HL-60/S4 treated with retinoic acid at 250 ng/mL for 4 days and 3 days (cell line): ENCODE measurements around the gene CXADR.

Experiments
- in situ Hi-C: fragments of 300-500 bp; cut with MboI; formaldehyde crosslinking; loops from 2 replicates; pipeline ENCODE4 v1.7.0; 2022; ENCODE audit warnings: low sequenced_read_pairs

Gene CXADR

GRCh38 chr21:17539323-17539722 lies 26.5 kb downstream of the CXADR start:
- in situ Hi-C loops = no loop called here

GRCh38 chr21:17539743-17540341 lies 27.0 kb downstream of the CXADR start:
- in situ Hi-C loops = no loop called here

- in situ Hi-C loops = no loop called here
These were observed 27.7 kb downstream of the CXADR start for GRCh38 chr21:17540530-17540929.

DNA sequence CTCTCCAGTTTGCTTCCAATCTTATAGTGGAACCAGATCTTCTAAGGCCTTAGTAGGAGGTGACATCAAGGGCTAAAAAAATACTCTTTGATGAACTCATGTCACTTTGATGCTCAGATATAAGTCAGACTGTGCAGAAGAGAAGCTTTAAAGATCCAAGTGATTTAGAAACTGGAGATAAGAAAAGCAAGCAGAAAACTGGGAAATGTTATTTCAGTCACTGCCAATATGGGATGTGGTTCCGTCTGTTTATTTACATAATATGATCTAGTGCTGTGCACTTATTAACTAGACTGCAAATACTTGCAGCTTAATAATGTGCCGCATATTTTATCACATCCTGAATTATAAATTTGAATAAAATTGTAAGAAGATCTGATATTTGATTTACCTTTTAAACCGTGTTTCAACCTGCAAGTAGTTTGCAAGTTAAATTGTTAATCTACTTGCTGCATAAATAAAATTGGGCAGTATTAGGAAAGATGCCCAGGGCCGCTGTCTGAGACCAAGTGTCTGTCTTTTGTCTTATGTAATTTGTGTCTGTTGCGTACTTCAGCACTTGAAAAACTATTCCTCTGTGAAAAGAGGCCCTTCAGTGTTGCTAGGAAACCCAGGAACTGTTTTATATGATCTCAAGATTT lies 29.6 kb downstream of the CXADR start:
- in situ Hi-C loops = no loop called here

- in situ Hi-C loops = no loop called here
These were observed 32.2 kb downstream of the CXADR start for GRCh38 chr21:17545007-17545406.

DNA sequence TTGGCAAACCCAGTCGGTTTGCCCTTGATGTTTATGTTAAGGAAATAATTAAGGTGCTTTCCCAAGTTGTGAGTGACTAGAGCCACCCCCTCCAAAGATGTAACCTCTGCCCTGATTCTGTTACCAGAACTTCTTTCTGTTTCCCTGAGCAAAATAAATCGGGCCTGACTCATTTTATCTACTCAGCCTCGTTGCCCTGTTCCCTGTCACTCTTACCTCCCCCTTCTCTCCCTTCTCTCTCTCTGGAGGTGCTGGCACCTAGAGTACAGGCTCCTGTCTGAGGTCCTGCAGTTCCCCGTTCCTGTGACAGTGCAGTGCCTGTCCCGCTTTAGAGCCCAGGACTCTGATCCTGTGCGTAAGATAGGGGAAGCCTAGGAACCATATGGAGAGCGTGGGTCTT lies 35.4 kb downstream of the CXADR start:
- in situ Hi-C loops = no loop called here

GRCh38 chr21:17550671-17551308 lies 37.9 kb downstream of the CXADR start:
- in situ Hi-C loops = no loop called here

- in situ Hi-C loops = no loop called here
These were observed 39.6 kb downstream of the CXADR start for GRCh38 chr21:17552410-17552809.

- in situ Hi-C loops = no loop called here
These were observed 41.3 kb downstream of the CXADR start for GRCh38 chr21:17554120-17554519.

- in situ Hi-C loops = no loop called here
These were observed 42.0 kb downstream of the CXADR start for GRCh38 chr21:17554679-17555465.

GRCh38 chr21:17560377-17561025 lies 47.7 kb downstream of the CXADR start:
- in situ Hi-C loops = no loop called here

- in situ Hi-C loops = no loop called here
These were observed 57.9 kb downstream of the CXADR start for GRCh38 chr21:17570786-17571185.

DNA sequence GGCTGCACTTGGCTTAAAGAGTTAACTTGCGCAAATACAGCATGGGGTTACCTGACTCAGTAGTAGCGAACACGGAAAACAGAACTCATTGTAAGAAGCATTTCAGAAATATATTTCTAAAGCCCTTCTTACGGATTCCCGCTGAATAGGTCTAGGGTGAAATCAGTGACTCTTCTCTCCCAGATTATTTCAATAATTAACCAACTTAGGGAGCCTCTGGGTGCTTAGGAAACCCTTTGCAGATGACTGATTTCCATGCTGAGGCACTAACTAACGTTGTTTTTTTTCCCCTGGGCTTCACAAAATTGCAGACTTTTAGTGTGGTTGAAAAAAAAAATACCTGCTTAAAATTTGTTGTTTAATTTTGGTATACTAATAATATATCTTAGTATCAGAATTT lies 59.6 kb downstream of the CXADR start:
- in situ Hi-C loops = no loop called here

GRCh38 chr21:17575076-17575475 lies 62.2 kb downstream of the CXADR start:
- in situ Hi-C loops = no loop called here

DNA sequence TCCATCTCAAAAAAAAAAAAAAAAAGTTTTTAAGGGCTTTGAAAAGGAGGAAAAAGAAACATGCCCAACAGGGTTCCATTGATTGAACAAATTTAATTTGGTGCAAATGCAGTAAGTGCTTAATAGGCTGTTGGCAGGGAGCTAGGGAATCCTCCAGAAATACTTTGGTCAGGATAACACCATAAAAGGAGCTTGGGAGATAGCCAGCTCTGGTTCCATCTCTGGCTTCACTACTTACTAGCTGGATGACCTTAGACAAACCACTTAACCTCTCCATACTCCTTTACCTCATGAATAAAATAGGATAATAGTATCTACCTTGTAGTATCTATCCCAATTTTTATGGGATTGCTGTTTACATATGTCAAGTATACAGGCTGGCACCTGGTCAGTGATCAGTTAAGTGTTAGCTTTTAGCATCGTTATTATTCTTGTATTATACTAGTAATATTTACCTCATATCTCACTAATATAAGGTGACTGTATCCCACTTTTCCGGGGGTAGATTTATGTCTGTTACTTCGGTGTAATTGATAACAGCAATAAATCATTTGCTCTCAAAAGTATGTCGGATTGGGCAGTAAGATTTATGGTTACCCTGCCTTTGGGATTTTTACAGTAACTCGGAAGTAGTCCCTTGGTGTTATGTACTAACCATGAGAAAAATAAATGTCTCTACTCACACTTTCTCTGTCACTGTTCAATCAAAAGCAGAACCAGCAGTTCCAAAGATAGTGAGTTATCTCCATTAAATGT lies 63.4 kb downstream of the CXADR start:
- in situ Hi-C loops = no loop called here

DNA sequence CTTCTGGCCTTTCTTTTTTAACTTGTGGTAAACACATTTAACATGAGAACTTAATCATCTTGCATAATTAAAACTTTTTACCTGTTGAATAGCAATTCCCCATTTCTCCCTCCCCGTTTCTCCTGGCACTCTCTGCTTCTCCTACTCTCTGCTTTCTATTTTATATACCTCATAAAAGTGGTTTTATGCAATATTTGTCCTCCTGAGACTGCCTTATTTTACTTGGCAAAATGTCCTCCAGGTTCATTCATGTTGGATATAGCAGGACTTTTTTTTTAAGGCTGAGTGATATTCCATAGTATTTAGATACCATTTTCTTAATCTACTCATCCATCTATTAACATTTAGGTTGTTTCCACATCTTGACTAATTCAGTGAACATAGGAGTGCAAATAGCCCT lies 64.9 kb downstream of the CXADR start:
- in situ Hi-C loops = no loop called here

- in situ Hi-C loops = no loop called here
These were observed 65.3 kb downstream of the CXADR start for GRCh38 chr21:17578162-17578561.

GRCh38 chr21:17578876-17579275 lies 66.0 kb downstream of the CXADR start:
- in situ Hi-C loops = no loop called here

GRCh38 chr21:17580319-17580718 lies 67.5 kb downstream of the CXADR start:
- in situ Hi-C loops = no loop called here

- in situ Hi-C loops = no loop called here
These were observed 71.1 kb downstream of the CXADR start for GRCh38 chr21:17583898-17584297.
